HFFc6 (cell line): Measurements from ENCODE around the gene THAP7. TPM values are rescaled to one million over a fixed set of nuclear protein-coding genes. Genes with fewer than 3 reads are reported as not detected.
A peak's percentile ranks its signal among the peaks of the same experiment; 100 is the strongest.

ENCODE experiments used
- DNase-seq: peaks from one replicate; pipeline ENCODE4 v3.0.0-alpha.2; 2018
- H3K27ac Mint-ChIP-seq: 2 replicates; pipeline ENCODE4 v1.8.0; 2020; ENCODE audit warnings: mild to moderate bottlenecking, mixed read lengths
- H3K27me3 Mint-ChIP-seq: 2 replicates; pipeline ENCODE4 v1.8.0; 2021; ENCODE audit warnings: mild to moderate bottlenecking, moderate library complexity, mixed read lengths; ENCODE audit not compliant: insufficient read depth
- H3K36me3 Mint-ChIP-seq: 2 replicates; pipeline ENCODE4 v1.8.0; 2021; ENCODE audit warnings: low read depth, mixed read lengths
- H3K4me1 Mint-ChIP-seq: 2 replicates; pipeline ENCODE4 v1.8.0; 2020; ENCODE audit warnings: low read depth, mixed read lengths
- H3K4me3 Mint-ChIP-seq: 2 replicates; pipeline ENCODE4 v1.8.0; 2020; ENCODE audit warnings: mild to moderate bottlenecking, moderate library complexity, mixed read lengths
- H3K9me3 Mint-ChIP-seq: 2 replicates; pipeline ENCODE4 v1.8.0; 2020; ENCODE audit warnings: mild to moderate bottlenecking, mixed read lengths
- CTCF ChIP-seq: fragments of 200-600 bp; sonication (generic); IDR thresholded peaks from 2 replicates; pipeline ENCODE4 v1.5.0; 2021; ENCODE audit warnings: antibody characterized with exemption, mild to moderate bottlenecking
- total RNA-seq, 6 experiments: library from RNA; stranded (reverse); fragmentation: NEBNext Ultra II Directional; extraction: Animal tissue kit (Norgen Biotek cat#: 25700); gene quantifications; 2 replicates in 1 of 6; 3 replicates in 5 of 6; pipeline ENCODE4 v1.2.3, GENCODE V29; 2021

The THAP7 gene
- total RNA-seq, 6 experiments from 2014 or later: 17.8 to 23.1 (median 21.1) TPM

DNA sequence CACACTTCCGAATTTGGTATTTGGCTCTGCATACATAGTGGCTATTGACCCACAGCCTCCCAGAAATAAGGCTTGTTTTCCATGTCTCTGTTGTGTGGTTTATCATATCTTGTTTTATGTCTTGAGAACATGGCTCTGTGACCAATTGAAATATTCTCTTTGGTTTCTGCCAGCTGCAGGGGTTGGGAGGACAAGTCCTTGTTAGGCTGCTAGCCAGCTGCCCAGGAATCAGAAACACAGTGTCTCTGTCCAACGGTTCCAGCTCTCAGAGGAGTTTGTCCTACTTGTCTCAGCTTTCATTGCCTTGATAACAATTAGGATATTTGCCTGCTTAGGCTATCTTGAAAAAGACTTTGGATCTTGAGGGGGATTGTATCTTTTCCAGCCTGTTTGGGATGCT lies 36.5 kb upstream of the THAP7 start:
- TF ChIP-seq CTCF: no peak
- H3K27ac Mint-ChIP-seq: peak overlapping the region; percentile 88

DNA sequence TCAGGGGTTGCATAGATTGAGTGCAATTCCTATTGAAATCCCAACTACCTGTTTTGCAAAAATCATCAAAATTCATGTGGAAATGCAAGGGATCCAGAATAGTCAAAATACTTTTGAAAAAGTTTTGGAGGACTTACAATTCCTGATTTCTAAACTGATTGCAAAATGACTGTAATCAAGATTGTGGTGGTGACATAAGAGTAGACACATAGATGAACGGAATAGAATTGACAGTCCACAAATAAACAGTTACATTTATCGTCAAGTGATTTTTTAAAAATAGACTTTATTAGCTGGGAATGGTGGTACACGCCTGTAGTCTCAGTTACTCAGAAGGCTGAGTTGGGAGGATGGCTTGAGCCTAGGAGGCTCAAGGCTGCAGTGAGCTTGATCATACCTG lies 33.1 kb upstream of the THAP7 start:
- no peak for TF ChIP-seq CTCF
- DNase-seq: no peak
- H3K27me3 Mint-ChIP-seq: peaks cover 7% of the 10 kb centered on the region
- H3K4me3 Mint-ChIP-seq: no peak overlapping the region
- H3K9me3 Mint-ChIP-seq: no peaks in the 10 kb centered on the region
- peaks cover 25% of the 10 kb centered on the region for H3K4me1 Mint-ChIP-seq
- H3K27ac Mint-ChIP-seq: no peak overlapping the region
- no peaks in the 10 kb centered on the region for H3K36me3 Mint-ChIP-seq

More for the DNA sequence above, 36.5 kb upstream of the THAP7 start:
- DNase-seq: peak; percentile 11
- Mint-ChIP-seq H3K27me3 (peaks cover 1% of the 10 kb centered on the region), H3K36me3 (no peaks in the 10 kb centered on the region), H3K4me1 (peaks cover 48% of the 10 kb centered on the region), H3K9me3 (no peaks in the 10 kb centered on the region), H3K4me3 (peak overlapping the region; percentile 65)

DNA sequence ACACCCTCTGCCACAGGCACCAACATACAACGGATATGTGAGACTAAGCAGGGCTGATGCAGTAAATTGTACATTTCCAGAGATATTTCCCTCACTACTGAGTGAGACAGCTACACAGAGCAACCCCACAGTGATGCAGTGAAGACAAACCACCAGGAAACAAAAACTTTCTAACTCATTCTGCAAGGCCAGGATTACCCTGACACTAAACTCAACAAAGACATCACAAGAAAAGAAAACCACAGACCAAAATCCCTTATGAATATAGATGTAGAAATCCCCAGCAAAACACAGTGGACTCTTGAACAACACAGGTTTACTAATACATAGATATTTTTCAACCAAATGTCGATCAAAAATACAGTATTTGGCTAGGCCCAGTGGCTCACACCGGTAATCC lies 32.0 kb upstream of the THAP7 start:
- Mint-ChIP-seq H3K9me3 (no peaks in the 10 kb centered on the region), H3K36me3 (no peaks in the 10 kb centered on the region), H3K27me3 (peaks cover 11% of the 10 kb centered on the region), H3K27ac (no peak overlapping the region), H3K4me1 (peaks cover 19% of the 10 kb centered on the region), H3K4me3 (no peak overlapping the region)
- TF ChIP-seq CTCF: no peak
- DNase-seq: no peak

DNA sequence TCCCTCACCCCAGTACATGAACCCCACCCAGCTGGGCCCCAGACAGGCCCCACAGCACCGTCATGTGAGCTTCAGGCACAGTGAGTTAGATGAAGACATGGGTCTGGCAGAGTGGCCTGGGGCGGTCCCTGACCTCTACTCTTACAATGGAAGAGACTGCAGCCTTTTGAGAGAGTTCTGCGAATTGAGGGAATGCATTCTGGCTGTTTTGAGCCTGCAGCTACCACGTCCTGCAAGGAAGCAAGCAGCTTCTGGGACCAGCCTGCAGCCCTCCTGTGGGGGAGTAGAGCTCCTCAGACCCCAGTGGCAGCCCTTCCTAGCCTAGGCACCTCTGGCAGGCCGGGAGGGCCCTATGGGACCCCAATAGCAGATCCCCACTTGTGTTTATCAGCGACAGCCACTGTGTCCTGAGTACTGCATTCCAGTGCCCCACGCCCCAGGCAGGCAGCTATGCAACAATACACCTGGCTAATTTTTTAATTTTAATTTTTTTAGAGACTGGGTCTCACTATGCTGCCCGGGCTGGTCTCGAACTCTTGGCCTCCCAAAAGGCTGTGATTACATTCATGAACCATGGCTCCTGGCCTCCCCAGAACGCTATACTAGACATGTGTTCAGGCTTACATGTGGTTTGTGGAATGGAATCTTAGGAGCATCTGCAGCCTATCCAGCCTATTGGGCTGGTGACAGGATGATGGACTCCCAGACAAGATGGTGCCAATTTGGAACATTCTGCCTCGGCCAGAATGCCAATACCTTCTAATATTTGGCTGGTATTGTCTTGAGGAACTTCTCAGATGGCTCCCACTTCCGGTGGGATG lies 31.2 kb upstream of the THAP7 start:
- Mint-ChIP-seq H3K36me3 (no peaks in the 10 kb centered on the region), H3K4me3 (no peak overlapping the region)
- no peak for TF ChIP-seq CTCF

GRCh38 chr22:21032037-21032867 lies 30.3 kb upstream of the THAP7 start, which contains the start of gene SLC7A4:
Gene SLC7A4 (minus strand): TSS chr22:21032561. CDS start chr22:21031812, 749 bp downstream.
- H3K27ac Mint-ChIP-seq: no peak within 1 kb of the TSS
- H3K27me3 Mint-ChIP-seq: peaks cover 11% of the 10 kb centered on the region
- H3K9me3 Mint-ChIP-seq: no peaks in the 10 kb centered on the region
- peaks cover 8% of the 10 kb centered on the region for H3K4me1 Mint-ChIP-seq
- no peak for TF ChIP-seq CTCF
- H3K4me3 Mint-ChIP-seq: no peak within 1 kb of the TSS
- H3K36me3 Mint-ChIP-seq: no peaks in the 10 kb centered on the region
- DNase-seq: no peak

More for the DNA sequence above, 31.2 kb upstream of the THAP7 start:
- H3K27ac Mint-ChIP-seq: no peak overlapping the region
- H3K9me3 Mint-ChIP-seq: no peaks in the 10 kb centered on the region
- peaks cover 11% of the 10 kb centered on the region for H3K4me1 Mint-ChIP-seq
- no peak for DNase-seq
- H3K27me3 Mint-ChIP-seq: peaks cover 11% of the 10 kb centered on the region
